Neuron (in vitro differentiated cells): Measurements from ENCODE around the gene UPK1B.
"Not testable (repeated sequence)": the region's sequence is repeated elsewhere in the genome, so short reads cannot be mapped to it uniquely, and the experiment has no call there.

ENCODE experiments used
- H2AFZ ChIP-seq: one replicate; pipeline ENCODE4 v1.6.1; 2013; ENCODE audit warnings: low read depth, mild to moderate bottlenecking, inconsistent platforms, low read length, moderate library complexity
- H3K27me3 ChIP-seq: one replicate; pipeline ENCODE4 v1.6.1; 2013; ENCODE audit warnings: low read length; ENCODE audit not compliant: insufficient read depth
- H3K36me3 ChIP-seq: one replicate; pipeline ENCODE4 v1.6.1; 2013; ENCODE audit warnings: low read length; ENCODE audit not compliant: insufficient read depth
- H3K4me1 ChIP-seq: one replicate; pipeline ENCODE4 v1.6.1; 2013; ENCODE audit warnings: low read length; ENCODE audit not compliant: insufficient read depth
- H3K4me3 ChIP-seq: 2 replicates; pipeline ENCODE4 v1.5.1; 2013; ENCODE audit warnings: mild to moderate bottlenecking, low read length, moderate library complexity
- H3K9me3 ChIP-seq: one replicate; pipeline ENCODE4 v1.6.1; 2013; ENCODE audit warnings: low read length

The UPK1B gene

GRCh38 chr3:119156868-119157267 is 16.5 kb upstream of the UPK1B start:
- H3K9me3 ChIP-seq, result no peaks in the 10 kb centered on the region
- H3K27me3 ChIP-seq, result no peaks in the 10 kb centered on the region
- no peaks in the 10 kb centered on the region for H3K4me1 ChIP-seq
- H3K36me3 ChIP-seq, result no peaks in the 10 kb centered on the region
- H2AFZ ChIP-seq, result no peak overlapping the region
- no peak overlapping the region for H3K4me3 ChIP-seq

- Histone ChIP-seq H3K36me3 (no peaks in the 10 kb centered on the region), H3K4me3 (no peak overlapping the region), H3K27me3 (no peaks in the 10 kb centered on the region), H2AFZ (no peak overlapping the region), H3K9me3 (no peaks in the 10 kb centered on the region), H3K4me1 (no peaks in the 10 kb centered on the region)
These were observed 15.4 kb upstream of the UPK1B start for GRCh38 chr3:119157971-119158370.

- H3K27me3 ChIP-seq, result no peaks in the 10 kb centered on the region
- peaks cover 2% of the 10 kb centered on the region for H3K9me3 ChIP-seq
- no peak overlapping the region for H2AFZ ChIP-seq
- H3K4me1 ChIP-seq, result no peaks in the 10 kb centered on the region
- no peaks in the 10 kb centered on the region for H3K36me3 ChIP-seq
- no peak overlapping the region for H3K4me3 ChIP-seq
These were observed 13.0 kb upstream of the UPK1B start for GRCh38 chr3:119160361-119160760.

- peaks cover 2% of the 10 kb centered on the region for H3K9me3 ChIP-seq
- H3K4me3 ChIP-seq, result no peak overlapping the region
- H2AFZ ChIP-seq, result no peak overlapping the region
- H3K27me3 ChIP-seq, result no peaks in the 10 kb centered on the region
- no peaks in the 10 kb centered on the region for H3K36me3 ChIP-seq
- H3K4me1 ChIP-seq, result no peaks in the 10 kb centered on the region
These were observed 12.6 kb upstream of the UPK1B start for GRCh38 chr3:119160815-119161214.

GRCh38 chr3:119161240-119161639 is 12.2 kb upstream of the UPK1B start:
- no peak overlapping the region for H3K4me3 ChIP-seq
- no peak overlapping the region for H2AFZ ChIP-seq
- H3K9me3 ChIP-seq, result peaks cover 2% of the 10 kb centered on the region
- H3K27me3 ChIP-seq, result no peaks in the 10 kb centered on the region
- H3K4me1 ChIP-seq, result no peaks in the 10 kb centered on the region
- no peaks in the 10 kb centered on the region for H3K36me3 ChIP-seq

GRCh38 chr3:119164745-119165144 is 8.7 kb upstream of the UPK1B start:
- not testable (repeated sequence) for H3K4me3 ChIP-seq, H2AFZ ChIP-seq, H3K4me1 ChIP-seq, H3K27me3 ChIP-seq, H3K36me3 ChIP-seq, H3K9me3 ChIP-seq

- no peaks in the 10 kb centered on the region for H3K9me3 ChIP-seq
- H3K27me3 ChIP-seq, result peaks cover 14% of the 10 kb centered on the region
- H2AFZ ChIP-seq, result no peak overlapping the region
- no peak overlapping the region for H3K4me3 ChIP-seq
- H3K36me3 ChIP-seq, result no peaks in the 10 kb centered on the region
- H3K4me1 ChIP-seq, result peaks cover 2% of the 10 kb centered on the region
These were observed 2.6 kb upstream of the UPK1B start for GRCh38 chr3:119170821-119171220.

- no peak overlapping the region for H2AFZ ChIP-seq
- H3K9me3 ChIP-seq, result no peaks in the 10 kb centered on the region
- peaks cover 14% of the 10 kb centered on the region for H3K27me3 ChIP-seq
- H3K4me3 ChIP-seq, result no peak overlapping the region
- peaks cover 2% of the 10 kb centered on the region for H3K4me1 ChIP-seq
- no peaks in the 10 kb centered on the region for H3K36me3 ChIP-seq
These were observed 2.7 kb downstream of the UPK1B start for GRCh38 chr3:119175872-119176756.

- Histone ChIP-seq H3K4me3 (no peak overlapping the region), H2AFZ (no peak overlapping the region), H3K36me3 (no peaks in the 10 kb centered on the region)
These were observed 3.4 kb downstream of the UPK1B start for GRCh38 chr3:119176778-119177177.

GRCh38 chr3:119177321-119177720 is 3.9 kb downstream of the UPK1B start:
- Histone ChIP-seq H3K9me3 (no peaks in the 10 kb centered on the region), H2AFZ (no peak overlapping the region), H3K4me1 (peaks cover 2% of the 10 kb centered on the region), H3K27me3 (peaks cover 14% of the 10 kb centered on the region), H3K4me3 (no peak overlapping the region), H3K36me3 (no peaks in the 10 kb centered on the region)

More at GRCh38 chr3:119176778-119177177, 3.4 kb downstream of the UPK1B start:
- Histone ChIP-seq H3K27me3 (peaks cover 14% of the 10 kb centered on the region), H3K9me3 (no peaks in the 10 kb centered on the region), H3K4me1 (peaks cover 2% of the 10 kb centered on the region)

- Histone ChIP-seq H3K9me3 (no peaks in the 10 kb centered on the region), H3K36me3 (no peaks in the 10 kb centered on the region), H3K4me3 (no peak overlapping the region), H2AFZ (no peak overlapping the region), H3K27me3 (no peaks in the 10 kb centered on the region), H3K4me1 (peaks cover 2% of the 10 kb centered on the region)
These were observed 8.4 kb downstream of the UPK1B start for GRCh38 chr3:119181765-119182164.

- Histone ChIP-seq H3K4me1 (peaks cover 2% of the 10 kb centered on the region), H2AFZ (no peak overlapping the region), H3K9me3 (no peaks in the 10 kb centered on the region), H3K27me3 (no peaks in the 10 kb centered on the region), H3K36me3 (no peaks in the 10 kb centered on the region), H3K4me3 (no peak overlapping the region)
These were observed 10.7 kb downstream of the UPK1B start for GRCh38 chr3:119184111-119184510.

- Histone ChIP-seq H3K27me3 (no peaks in the 10 kb centered on the region), H3K4me1 (peaks cover 2% of the 10 kb centered on the region), H3K36me3 (no peaks in the 10 kb centered on the region), H3K4me3 (no peak overlapping the region), H2AFZ (no peak overlapping the region), H3K9me3 (no peaks in the 10 kb centered on the region)
These were observed 11.6 kb downstream of the UPK1B start for GRCh38 chr3:119184796-119185570.
